Panc1 (cell line): ENCODE results near the gene NUAK2. TPM values are rescaled to one million over a fixed set of nuclear protein-coding genes. Genes with fewer than 3 reads are reported as not detected.

Experiments
- ATAC-seq: fragments of 200-7000 bp; cut with Tn5 transposase; 2 replicates; pipeline ENCODE4 v1.9.1; 2020; ENCODE audit warnings: mild to moderate bottlenecking, moderate library complexity
- BruUV-seq: library from RNA; stranded (reverse); fragments of 400-500 nt; replicated peaks from 2 replicates; lab custom pipeline; 2021; lab: Mats Ljungman, UMichigan
- CTCF ChIA-PET: fragments of 300-600 bp; sonication (Branson Sonifier 250); formaldehyde crosslinking; loops from one replicate; lab custom pipeline; 2022; ENCODE audit warnings: antibody characterized with exemption; lab: Charles Lee
- POLR2A ChIA-PET: fragments of 300-600 bp; sonication (Branson Sonifier 250); formaldehyde crosslinking; loops from one replicate; lab custom pipeline; 2022; ENCODE audit warnings: antibody characterized with exemption; lab: Charles Lee
- DNase-seq: peaks from one replicate; pipeline ENCODE4 v3.0.0-alpha.2; 2010; ENCODE audit warnings: low read depth, low spot score
- H3K27ac ChIP-seq: 2 replicates; pipeline ENCODE4 v1.5.1; 2011; ENCODE audit warnings: mild to moderate bottlenecking, low read length, inconsistent platforms
- H3K27me3 ChIP-seq: fragments of 200-500 bp; sonication (Bioruptor generic); 2 replicates; pipeline ENCODE4 v1.6.0; 2014; ENCODE audit warnings: low read length, inconsistent platforms; ENCODE audit not compliant: control insufficient read depth, insufficient read depth
- H3K36me3 ChIP-seq: fragments of 200-500 bp; sonication (Bioruptor generic); 2 replicates; pipeline ENCODE4 v1.5.1; 2014; ENCODE audit warnings: inconsistent platforms, mild to moderate bottlenecking, low read length, moderate library complexity; ENCODE audit not compliant: control insufficient read depth, insufficient read depth
- H3K4me1 ChIP-seq: 2 replicates; pipeline ENCODE4 v1.5.1; 2011; ENCODE audit warnings: inconsistent platforms, mild to moderate bottlenecking, low read length, moderate library complexity; ENCODE audit not compliant: control insufficient read depth, insufficient read depth
- H3K4me3 ChIP-seq, 2 experiments: 2 replicates each; pipeline ENCODE4 v1.5.1; 2011 to 2012; ENCODE audit warnings: low read depth in 2 of 2, low read length in 2 of 2, mild to moderate bottlenecking in 2 of 2, inconsistent platforms in 1 of 2, moderate library complexity in 1 of 2
- H3K9me3 ChIP-seq: fragments of 200-500 bp; sonication (Bioruptor generic); 2 replicates; pipeline ENCODE4 v1.5.1; 2014; ENCODE audit warnings: low read depth, mild to moderate bottlenecking, inconsistent platforms, low read length, moderate library complexity; ENCODE audit not compliant: control insufficient read depth, insufficient read depth
- CTCF ChIP-seq: fragments of 450-650 bp; IDR thresholded peaks from 2 replicates; pipeline ENCODE4 v1.5.1; 2017; ENCODE audit warnings: mild to moderate bottlenecking
- POLR2AphosphoS5 ChIP-seq: IDR thresholded peaks from 2 replicates; pipeline ENCODE4 v1.6.1; 2012; ENCODE audit warnings: mild to moderate bottlenecking, low read depth, low read length, moderate library complexity
- REST ChIP-seq, 2 experiments: IDR thresholded peaks; 2 replicates each; pipeline ENCODE4 v1.6.1; 2011 to 2012; ENCODE audit warnings: low read depth in 2 of 2, control low read depth in 1 of 2, low read length in 1 of 2, mild to moderate bottlenecking in 1 of 2, moderate library complexity in 1 of 2; ENCODE audit not compliant: insufficient read depth in 1 of 2
- SIN3A ChIP-seq: IDR thresholded peaks from 2 replicates; pipeline ENCODE4 v1.6.1; 2012; ENCODE audit warnings: low read depth, mild to moderate bottlenecking, low read length, moderate library complexity, borderline replicate concordance; ENCODE audit not compliant: insufficient read depth
- TCF7L2 ChIP-seq: IDR thresholded peaks from 2 replicates; pipeline ENCODE4 v1.6.1; 2011; ENCODE audit warnings: mild to moderate bottlenecking, low read depth, low read length, inconsistent platforms
- in situ Hi-C: cut with HindIII; loops from 2 replicates; pipeline ENCODE4 v1.10.0; 2016; ENCODE audit warnings: low sequenced_read_pairs, low pct_unique_long_range_greater_than_20kb
- intact Hi-C: fragments of 100-400 bp; cut with micrococcal nuclease; formaldehyde crosslinking; loops from one replicate; pipeline ENCODE4 v1.10.0; 2022; ENCODE audit not compliant: unreplicated experiment
- total RNA-seq: library from RNA; stranded (reverse); gene quantifications from one replicate; pipeline ENCODE4 v1.2.1, GENCODE V29; 2021; ENCODE audit not compliant: unreplicated experiment

Gene NUAK2
- total RNA-seq, 1 experiment from 2014 or later = 17.4 TPM

GRCh38 chr1:205340676-205341075, 19.1 kb upstream of the NUAK2 start:
- in situ Hi-C loops = no loop called here
- Histone ChIP-seq H3K4me1 (0 out of 2 replicates have a peak, but pooled peaks cover 2% of the 10 kb centered on the region), H3K4me3 (no peak overlapping the region), H3K27ac (no peak overlapping the region), H3K27me3 (peaks cover 8% of the 10 kb centered on the region), H3K36me3 (no peaks in the 10 kb centered on the region), H3K9me3 (no peaks in the 10 kb centered on the region)
- no TSS peak for BruUV-seq
- ATAC-seq = no peak
- intact Hi-C loops = no loop called here
- TF ChIP-seq SIN3A (no peak), POLR2AphosphoS5 (no peak), CTCF (no peak), REST (IDR thresholded peaks at IDR 0.05; ENCODE audit: insufficient read depth in 1 of 2, low read depth in 2 of 2, low read length in 1 of 2) (no peak), TCF7L2 (no peak)
- no peak for DNase-seq
- CTCF ChIA-PET = no interaction called here
- POLR2A ChIA-PET = interaction anchor here (0.7 kb wide), 1 partner anchor 12 kb away, joined by 3 read pairs; no protein-coding TSS in a partner anchor

- Histone ChIP-seq H3K27me3 (peaks cover 5% of the 10 kb centered on the region), H3K4me1 (0 out of 2 replicates have a peak, but pooled peaks cover 3% of the 10 kb centered on the region), H3K36me3 (no peaks in the 10 kb centered on the region), H3K27ac (no peak overlapping the region), H3K9me3 (no peaks in the 10 kb centered on the region), H3K4me3 (no peak overlapping the region)
- no TSS peak for BruUV-seq
- CTCF ChIA-PET = interaction anchor here (0.5 kb wide), 1 partner anchor 831 kb away, joined by 5 read pairs; no protein-coding TSS in a partner anchor
- TF ChIP-seq POLR2AphosphoS5 (no peak), SIN3A (no peak), CTCF (no peak), TCF7L2 (no peak), REST (IDR thresholded peaks at IDR 0.05; ENCODE audit: insufficient read depth in 1 of 2, low read depth in 2 of 2, low read length in 1 of 2) (no peak)
- POLR2A ChIA-PET = no interaction called here
- DNase-seq (no peak), ATAC-seq (no peak)
- in situ Hi-C loops = no loop called here
- intact Hi-C loops = no loop called here
Measured at GRCh38 chr1:205339717-205340116, 18.2 kb upstream of the NUAK2 start.
